DOHH2 (cell line): ENCODE measurements around the gene TP53I13.

Source experiments
- H3F3A ChIP-seq: fragments of 200-600 bp; sonication (generic), shearing (Covaris generic); 2 replicates; pipeline ENCODE4 v1.6.0; 2016; ENCODE audit warnings: antibody characterized with exemption, mild to moderate bottlenecking; ENCODE audit not compliant: control insufficient read depth, insufficient read depth
- H3K27ac ChIP-seq: fragments of 200-600 bp; sonication (generic); 2 replicates; pipeline ENCODE4 v1.5.1; 2014; ENCODE audit warnings: low read depth, mild to moderate bottlenecking, low read length, moderate library complexity
- H3K27me3 ChIP-seq: fragments of 200-600 bp; sonication (generic); 2 replicates; pipeline ENCODE4 v1.6.1; 2014; ENCODE audit warnings: mild to moderate bottlenecking, low read length, mixed read lengths; ENCODE audit not compliant: control insufficient read depth
- H3K36me3 ChIP-seq: fragments of 200-600 bp; sonication (generic); 2 replicates; pipeline ENCODE4 v1.6.1; 2014; ENCODE audit warnings: mild to moderate bottlenecking, low read length, moderate library complexity, mixed read lengths; ENCODE audit not compliant: control insufficient read depth
- H3K4me1 ChIP-seq: fragments of 200-600 bp; sonication (generic); 2 replicates; pipeline ENCODE4 v1.6.1; 2014; ENCODE audit warnings: mild to moderate bottlenecking, low read length, mixed read lengths; ENCODE audit not compliant: control insufficient read depth
- H3K4me2 ChIP-seq: fragments of 200-600 bp; sonication (generic); 2 replicates; pipeline ENCODE4 v1.6.0; 2014; ENCODE audit warnings: mild to moderate bottlenecking, low read length, moderate library complexity
- H3K4me3 ChIP-seq: fragments of 200-600 bp; sonication (generic); 2 replicates; pipeline ENCODE4 v1.5.1; 2014; ENCODE audit warnings: mild to moderate bottlenecking, low read length, mixed read lengths
- H3K79me2 ChIP-seq: fragments of 200-600 bp; sonication (generic); 2 replicates; pipeline ENCODE4 v1.6.1; 2014; ENCODE audit warnings: mild to moderate bottlenecking, low read length, mixed read lengths; ENCODE audit not compliant: control insufficient read depth
- H3K9me2 ChIP-seq: fragments of 200-600 bp; sonication (generic); replicated peaks from 2 replicates; pipeline ENCODE4 v1.6.1; 2014; ENCODE audit warnings: mild to moderate bottlenecking, low read length, mixed read lengths; ENCODE audit not compliant: control insufficient read depth
- H3K9me3 ChIP-seq: fragments of 200-600 bp; sonication (generic); 2 replicates; pipeline ENCODE4 v1.6.1; 2014; ENCODE audit warnings: antibody characterized with exemption, low read length, mixed read lengths; ENCODE audit not compliant: control insufficient read depth, insufficient read depth
- H4K20me1 ChIP-seq: fragments of 200-600 bp; sonication (generic); 2 replicates; pipeline ENCODE4 v1.6.0; 2014; ENCODE audit warnings: low read depth, mild to moderate bottlenecking, antibody characterized with exemption, low read length, moderate library complexity; ENCODE audit not compliant: control insufficient read depth, insufficient read depth
- EZH2phosphoT487 ChIP-seq: fragments of 200-600 bp; sonication (generic); IDR thresholded peaks from 2 replicates; pipeline ENCODE4 v1.6.1; 2017; ENCODE audit warnings: borderline replicate concordance, mild to moderate bottlenecking, antibody characterized with exemption, low read length, moderate library complexity, mixed read lengths
- TF ChIP-seq, protein P1 (sequence below): fragments of 200-600 bp; sonication (generic); IDR thresholded peaks from one replicate; pipeline ENCODE4 v1.5.1; 2014; ENCODE audit warnings: antibody characterized with exemption, mild to moderate bottlenecking, low read depth, low read length; ENCODE audit not compliant: poor library complexity, severe bottlenecking

The TP53I13 gene

DNA sequence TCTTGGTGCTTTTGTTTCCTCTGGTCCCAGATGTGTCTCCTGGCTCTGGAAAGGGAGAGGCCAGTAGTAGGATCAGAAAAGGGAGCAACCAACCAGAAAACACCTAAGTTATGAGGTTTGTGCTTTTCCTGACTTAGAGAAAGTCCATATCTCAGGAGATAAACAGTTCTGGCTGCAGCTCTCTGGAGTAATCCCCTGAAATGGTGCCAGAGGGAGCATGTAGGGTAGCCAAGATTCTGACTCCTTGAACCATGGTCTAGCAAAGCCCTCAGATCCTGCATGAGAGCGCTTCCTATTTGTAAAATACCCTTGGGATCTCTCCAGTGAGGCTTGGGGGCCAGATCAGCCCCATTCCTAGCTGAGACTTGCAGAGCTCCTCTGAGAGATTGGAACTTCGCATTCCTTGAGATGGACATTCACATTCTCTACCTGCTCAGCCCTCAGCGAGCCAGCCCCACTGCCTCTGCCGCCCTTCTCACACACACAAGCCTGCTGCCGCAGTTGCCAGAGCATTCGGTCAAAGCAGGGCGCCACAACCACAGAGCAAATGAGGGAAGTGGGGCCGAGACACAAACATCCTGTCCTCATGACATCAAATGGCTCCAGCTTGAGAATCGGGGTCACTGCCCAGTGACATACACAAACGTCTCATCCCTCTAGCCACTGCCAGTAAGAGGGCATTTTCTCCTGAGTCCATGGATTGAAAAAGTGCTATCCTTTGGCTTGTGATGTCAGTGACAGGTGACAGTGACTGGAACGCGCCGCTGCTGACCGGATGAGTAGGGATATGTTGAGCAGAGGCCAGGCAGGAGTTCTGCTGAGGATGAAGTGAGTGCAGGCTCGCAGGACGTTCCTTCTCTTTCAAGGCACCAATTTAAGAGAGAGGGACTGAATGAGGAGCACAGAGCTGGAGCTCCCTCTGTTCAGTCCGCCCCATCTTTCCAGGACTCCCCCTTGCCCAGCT is 6.7 kb upstream of the TP53I13 start:
- peak overlapping the region; percentile 17; the same call in 1 of the 2 replicates for H3K4me2 ChIP-seq
- H3K27ac ChIP-seq: no peak overlapping the region
- peaks cover 14% of the 10 kb centered on the region for H3F3A ChIP-seq
- no peaks in the 10 kb centered on the region for H3K27me3 ChIP-seq
- TF ChIP-seq, protein P1, sequence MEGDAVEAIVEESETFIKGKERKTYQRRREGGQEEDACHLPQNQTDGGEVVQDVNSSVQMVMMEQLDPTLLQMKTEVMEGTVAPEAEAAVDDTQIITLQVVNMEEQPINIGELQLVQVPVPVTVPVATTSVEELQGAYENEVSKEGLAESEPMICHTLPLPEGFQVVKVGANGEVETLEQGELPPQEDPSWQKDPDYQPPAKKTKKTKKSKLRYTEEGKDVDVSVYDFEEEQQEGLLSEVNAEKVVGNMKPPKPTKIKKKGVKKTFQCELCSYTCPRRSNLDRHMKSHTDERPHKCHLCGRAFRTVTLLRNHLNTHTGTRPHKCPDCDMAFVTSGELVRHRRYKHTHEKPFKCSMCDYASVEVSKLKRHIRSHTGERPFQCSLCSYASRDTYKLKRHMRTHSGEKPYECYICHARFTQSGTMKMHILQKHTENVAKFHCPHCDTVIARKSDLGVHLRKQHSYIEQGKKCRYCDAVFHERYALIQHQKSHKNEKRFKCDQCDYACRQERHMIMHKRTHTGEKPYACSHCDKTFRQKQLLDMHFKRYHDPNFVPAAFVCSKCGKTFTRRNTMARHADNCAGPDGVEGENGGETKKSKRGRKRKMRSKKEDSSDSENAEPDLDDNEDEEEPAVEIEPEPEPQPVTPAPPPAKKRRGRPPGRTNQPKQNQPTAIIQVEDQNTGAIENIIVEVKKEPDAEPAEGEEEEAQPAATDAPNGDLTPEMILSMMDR: no peak
- no peak for TF ChIP-seq EZH2phosphoT487
- no peak overlapping the region for H3K4me3 ChIP-seq
- H3K9me3 ChIP-seq: no peaks in the 10 kb centered on the region
- no peaks in the 10 kb centered on the region for H3K9me2 ChIP-seq
- H4K20me1 ChIP-seq: 0 out of 2 replicates have a peak, but pooled peaks cover 3% of the 10 kb centered on the region
- H3K4me1 ChIP-seq: peaks cover 58% of the 10 kb centered on the region
- H3K79me2 ChIP-seq: peaks cover 26% of the 10 kb centered on the region
- H3K36me3 ChIP-seq: peaks cover 22% of the 10 kb centered on the region

DNA sequence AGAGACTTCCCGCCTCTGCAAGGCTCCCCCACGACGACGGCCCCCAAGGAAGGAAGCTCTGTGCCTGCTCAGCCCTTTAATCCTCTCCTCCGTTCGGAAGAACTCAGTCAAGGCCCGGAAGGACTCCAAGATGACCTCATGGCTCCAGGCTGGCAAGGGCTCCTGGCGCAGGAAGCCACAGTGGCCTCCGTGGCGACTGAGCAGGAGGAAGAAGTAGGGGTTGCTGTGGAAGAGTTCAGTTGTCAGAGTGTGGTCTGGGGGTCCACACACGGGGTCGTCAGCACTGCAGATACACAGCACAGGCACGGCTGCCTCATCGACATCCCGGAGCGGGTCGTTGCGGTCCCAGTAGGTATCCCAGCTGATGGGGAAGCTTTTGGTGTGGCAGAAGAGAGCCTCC is 5.9 kb upstream of the TP53I13 start:
- Histone ChIP-seq H3K9me3 (no peaks in the 10 kb centered on the region), H3K4me3 (no peak overlapping the region), H3K27ac (no peak overlapping the region), H3K4me1 (peaks cover 54% of the 10 kb centered on the region), H3K4me2 (no peak overlapping the region), H4K20me1 (0 out of 2 replicates have a peak, but pooled peaks cover 3% of the 10 kb centered on the region), H3K27me3 (no peaks in the 10 kb centered on the region), H3K9me2 (no peaks in the 10 kb centered on the region), H3F3A (peaks cover 12% of the 10 kb centered on the region), H3K79me2 (peaks cover 29% of the 10 kb centered on the region), H3K36me3 (peaks cover 22% of the 10 kb centered on the region)
- TF ChIP-seq EZH2phosphoT487: no peak
- TF ChIP-seq, protein P1: no peak

DNA sequence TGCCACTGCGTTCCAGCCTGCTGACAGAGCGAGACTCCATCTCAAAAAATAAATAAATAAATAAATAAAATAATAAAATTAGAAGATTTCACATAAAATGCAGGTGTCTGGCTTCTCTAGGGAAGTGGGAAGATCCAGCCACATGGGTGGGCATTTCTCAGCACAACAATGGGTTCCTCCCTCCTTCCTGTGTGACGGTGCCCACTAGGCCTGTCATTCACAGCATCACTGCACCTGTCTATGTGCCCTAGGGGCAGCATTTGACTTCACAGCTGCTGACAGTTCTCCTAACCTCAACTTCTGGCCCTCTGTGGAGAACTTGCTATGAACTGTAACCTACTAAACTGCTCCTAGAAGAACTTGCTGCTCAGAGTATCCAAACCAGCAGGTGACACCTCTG is 4.7 kb upstream of the TP53I13 start:
- Histone ChIP-seq H3K9me2 (no peaks in the 10 kb centered on the region), H3K36me3 (peaks cover 22% of the 10 kb centered on the region), H3F3A (peaks cover 15% of the 10 kb centered on the region), H3K27ac (no peak overlapping the region), H4K20me1 (0 out of 2 replicates have a peak, but pooled peaks cover 3% of the 10 kb centered on the region), H3K9me3 (no peaks in the 10 kb centered on the region), H3K4me2 (peak overlapping the region; percentile 7), H3K4me3 (no peak overlapping the region), H3K27me3 (no peaks in the 10 kb centered on the region), H3K79me2 (peaks cover 30% of the 10 kb centered on the region), H3K4me1 (peaks cover 49% of the 10 kb centered on the region)
- TF ChIP-seq EZH2phosphoT487: no peak
- TF ChIP-seq, protein P1: no peak
